GM12878 (cell line): ENCODE results near the gene ANKRD16. TPM values are rescaled to one million over a fixed set of nuclear protein-coding genes. Genes with fewer than 3 reads are reported as not detected.

ENCODE experiments used
- ATF2 ChIP-seq: IDR thresholded peaks from 2 replicates; pipeline ENCODE4 v1.6.1; 2012; ENCODE audit warnings: low read length, inconsistent platforms
- CBX5 ChIP-seq: sonication (generic); IDR thresholded peaks from 2 replicates; pipeline ENCODE4 v1.6.1; 2016; ENCODE audit warnings: low read depth, moderate library complexity, mild to moderate bottlenecking, inconsistent platforms
- CEBPZ ChIP-seq: fragments of 150-350 bp; IDR thresholded peaks from 2 replicates; pipeline ENCODE4 v1.6.1; 2016; ENCODE audit warnings: low read depth, low read length
- ELK1 ChIP-seq: IDR thresholded peaks from 2 replicates; pipeline ENCODE4 v1.6.1; 2012; ENCODE audit warnings: low read depth, low read length, improper control_type of control experiment
- IRF5 ChIP-seq: fragments of 450-650 bp; IDR thresholded peaks from 2 replicates; pipeline ENCODE4 v1.6.1; 2017; ENCODE audit warnings: borderline replicate concordance
- NFXL1 ChIP-seq: fragments of 450-650 bp; IDR thresholded peaks from 2 replicates; pipeline ENCODE4 v1.6.1; 2017; ENCODE audit warnings: antibody characterized with exemption, mild to moderate bottlenecking, borderline replicate concordance
- SREBF1 ChIP-seq: IDR thresholded peaks from 2 replicates; pipeline ENCODE4 v1.6.1; 2012; ENCODE audit warnings: mild to moderate bottlenecking, low read length
- TCF12 ChIP-seq: IDR thresholded peaks from 2 replicates; pipeline ENCODE4 v1.6.1; 2011; ENCODE audit warnings: low read depth, mild to moderate bottlenecking, low read length
- ZBTB40 ChIP-seq: fragments of 450-650 bp; IDR thresholded peaks from 2 replicates; pipeline ENCODE4 v1.6.1; 2016; ENCODE audit warnings: mild to moderate bottlenecking, moderate library complexity, borderline replicate concordance
- ZNF592 ChIP-seq: fragments of 450-650 bp; IDR thresholded peaks from 2 replicates; pipeline ENCODE4 v1.6.1; 2017; ENCODE audit warnings: mild to moderate bottlenecking, moderate library complexity
- polyA plus RNA-seq, 11 experiments: library from polyadenylated mRNA; depleted of rRNA in 4 of 11; unstranded in 6 of 11; stranded (reverse) in 5 of 11; fragments of >200 nt; fragmentation: Nextera tagmentation in 4 of 11; fragmentation: Illumina TruSeq in 1 of 11; extraction: Ambion mirVana in 4 of 11; extraction: Trizol in 1 of 11; gene quantifications; 1 replicate in 1 of 11; 2 replicates in 10 of 11; pipeline versions ENCODE4 v1.2.1 to v1.2.3, GENCODE V29; 2011 to 2016; ENCODE audit warnings: inconsistent platforms in 2 of 11, missing spikeins in 2 of 11, low read depth in 1 of 11
- total RNA-seq, 4 experiments: library from RNA; depleted of rRNA in 3 of 4; stranded (reverse); fragments of >200 nt in 3 of 4; fragmentation: Illumina TruSeq in 1 of 4; extraction: Trizol in 1 of 4; gene quantifications; 2 replicates each; pipeline versions ENCODE4 v1.2.1 to v1.2.3, GENCODE V29; 2013 to 2021

ANKRD16 gene
- total and polyA plus RNA-seq, 10 of the 15 experiments (the other 5 are each of a cell fraction or from before 2014, with no cell fraction given): 0.57 to 13.6 (median 4.4) TPM

- no peak for TF ChIP-seq ZNF592
- no peak for TF ChIP-seq NFXL1
- no peak for TF ChIP-seq IRF5
- no peak for TF ChIP-seq ZBTB40
- no peak for TF ChIP-seq CEBPZ
- no peak for TF ChIP-seq TCF12
- TF ChIP-seq CBX5: no peak
- no peak; the same call in 1 of the 2 replicates for TF ChIP-seq ATF2
- TF ChIP-seq SREBF1: no peak
- TF ChIP-seq ELK1: no peak
Measured at GRCh38 chr10:5817322-5818047, 72.2 kb downstream of the ANKRD16 start (continued).
